Activated CD8-positive, alpha-beta memory T cell treated with anti-CD3 and anti-CD28 coated beads, Interleukin-2, amount 50 U/mL, for 4 hours (primary cell): ENCODE results near the gene PDIK1L.
A peak's percentile ranks its signal among the peaks of the same experiment; 100 is the strongest.

Experiments used
- DNase-seq: peaks from one replicate; pipeline ENCODE4 v3.0.0-alpha.2; 2020

Gene PDIK1L

GRCh38 chr1:26124418-26125331 lies 13.1 kb downstream of the PDIK1L start:
- no peak for DNase-seq

GRCh38 chr1:26125382-26125781 lies 13.8 kb downstream of the PDIK1L start:
- DNase-seq, result no peak

- no peak for DNase-seq
Measured at GRCh38 chr1:26125946-26126320, 14.3 kb downstream of the PDIK1L start.

DNA sequence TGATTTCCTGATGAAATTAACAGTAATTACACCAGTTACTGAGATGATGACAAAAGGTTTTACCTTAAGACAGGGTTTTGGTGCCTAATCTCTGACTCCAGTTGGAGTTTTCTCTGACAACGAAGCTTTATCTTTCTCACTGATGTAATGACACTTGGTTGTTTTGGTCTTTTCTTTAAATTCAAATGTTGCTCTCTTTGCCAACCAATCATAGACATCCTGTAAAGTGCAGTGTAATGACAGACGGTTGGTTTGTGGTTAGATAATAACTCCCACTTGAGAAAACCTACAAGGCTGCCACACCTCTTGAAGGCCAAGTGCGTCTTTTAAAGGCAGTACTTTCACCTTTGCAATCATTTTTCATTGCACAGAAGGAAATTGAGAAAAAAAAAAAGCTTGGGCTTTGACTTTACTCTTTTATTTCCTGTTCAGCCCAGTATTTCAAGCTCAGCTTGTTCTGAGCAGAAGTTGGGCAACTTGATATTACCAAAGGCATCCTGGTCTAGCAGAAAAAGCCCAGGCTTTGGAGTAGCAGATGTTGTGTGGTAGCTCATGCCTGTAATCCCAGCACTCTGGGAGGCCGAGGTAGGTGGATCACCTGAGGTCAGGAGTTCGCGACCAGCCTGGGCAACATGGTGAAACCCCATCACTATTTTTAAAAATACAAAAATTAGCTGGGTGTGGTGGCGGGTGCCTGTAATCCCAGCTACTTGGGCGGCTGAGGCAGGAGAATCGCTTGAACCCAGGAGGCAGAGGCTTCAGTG lies 14.9 kb downstream of the PDIK1L start:
- DNase-seq, result peak; percentile 28

GRCh38 chr1:26127235-26128163 lies 15.9 kb downstream of the PDIK1L start:
- no peak for DNase-seq

GRCh38 chr1:26129778-26130177 lies 18.2 kb downstream of the PDIK1L start:
- DNase-seq, result no peak

- DNase-seq, result no peak
Measured at GRCh38 chr1:26130695-26131094, 19.1 kb downstream of the PDIK1L start.

DNA sequence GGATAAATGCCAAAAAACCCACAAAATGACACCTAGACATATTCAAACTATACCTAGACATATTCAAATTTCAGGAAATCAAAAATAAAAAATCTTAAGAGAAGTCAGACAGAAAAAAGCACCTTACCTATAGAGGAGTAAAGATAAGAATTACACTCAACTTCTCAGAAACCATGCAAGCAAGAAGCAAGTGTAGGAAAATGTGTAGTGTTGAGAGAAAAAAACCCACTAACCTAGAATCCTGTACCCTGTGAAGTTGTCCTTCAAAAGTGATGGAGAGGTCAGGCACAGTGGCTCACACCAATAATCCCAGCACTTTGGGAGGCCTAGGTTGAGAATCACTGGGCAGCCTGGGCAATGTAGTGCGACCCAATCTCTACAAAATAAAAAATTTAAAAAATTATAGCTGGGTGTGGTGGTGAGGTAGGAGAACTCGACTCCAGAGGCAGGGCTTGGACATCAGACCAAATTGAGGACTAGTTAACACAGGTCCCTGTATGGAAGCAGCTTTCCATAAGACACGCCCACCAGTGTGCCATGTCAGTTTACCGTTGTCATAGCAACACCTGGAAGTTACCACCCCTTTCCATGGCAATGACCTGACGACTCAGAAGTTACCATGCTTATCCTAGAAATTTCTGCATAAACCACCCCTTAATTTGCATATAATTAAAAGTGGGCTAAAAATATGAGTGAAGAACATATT lies 20.7 kb downstream of the PDIK1L start:
- DNase-seq, result no peak

- DNase-seq, result no peak
Measured at GRCh38 chr1:26132834-26133167, 21.2 kb downstream of the PDIK1L start.

GRCh38 chr1:26134466-26134865 lies 22.8 kb downstream of the PDIK1L start:
- DNase-seq, result no peak

DNA sequence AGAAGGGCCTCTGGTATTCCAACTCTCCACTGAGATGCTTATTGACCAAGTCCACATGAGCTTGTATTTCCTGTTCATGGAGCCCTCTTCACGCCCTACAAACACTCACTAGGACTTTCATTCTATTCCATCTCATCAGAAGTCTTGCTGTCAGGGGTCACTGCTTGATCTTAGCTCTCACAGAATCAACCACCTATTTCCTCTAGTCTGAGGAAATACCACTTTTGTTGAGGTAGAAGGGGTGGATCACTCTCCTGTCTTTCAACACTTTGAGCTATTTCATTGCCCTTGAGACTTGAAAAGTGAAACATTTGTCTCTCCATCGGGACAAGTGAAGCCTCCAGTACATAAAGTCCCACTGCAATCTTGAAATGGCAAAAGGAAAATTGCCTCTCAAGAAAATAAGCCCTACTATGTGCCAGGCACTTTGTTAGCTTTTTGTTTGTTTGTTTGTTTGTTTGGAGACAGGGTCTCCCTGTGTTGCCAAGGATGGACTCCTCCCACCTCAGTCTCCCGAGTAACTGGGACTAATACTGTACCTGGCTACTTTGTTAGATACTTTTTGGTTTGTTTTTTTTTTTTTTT lies 27.4 kb downstream of the PDIK1L start:
- no peak for DNase-seq

GRCh38 chr1:26142159-26142558 lies 30.5 kb downstream of the PDIK1L start:
- no peak for DNase-seq

GRCh38 chr1:26145041-26145959 lies 33.7 kb downstream of the PDIK1L start:
- DNase-seq, result peak; percentile 83

- no peak for DNase-seq
Measured at GRCh38 chr1:26145960-26146294, 34.3 kb downstream of the PDIK1L start.

DNA sequence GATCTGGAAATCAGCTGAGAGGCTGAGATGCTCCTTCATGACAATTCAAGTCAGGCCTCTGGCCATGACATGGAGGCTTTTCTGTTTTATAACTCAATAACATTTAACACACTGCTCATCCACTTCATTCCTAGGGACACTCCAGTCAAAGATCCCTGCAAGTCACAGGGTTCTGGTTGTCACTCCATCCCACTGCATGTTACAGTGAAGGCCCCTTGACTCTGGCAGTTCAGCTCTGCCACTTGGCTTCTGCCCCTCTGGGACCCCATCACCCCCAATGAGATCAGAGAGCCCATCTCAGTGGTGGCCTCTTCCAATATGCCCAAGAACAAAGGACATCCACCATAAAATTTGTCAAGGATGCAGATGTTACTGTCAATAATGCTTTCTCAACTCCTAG lies 37.3 kb downstream of the PDIK1L start:
- DNase-seq, result no peak

DNA sequence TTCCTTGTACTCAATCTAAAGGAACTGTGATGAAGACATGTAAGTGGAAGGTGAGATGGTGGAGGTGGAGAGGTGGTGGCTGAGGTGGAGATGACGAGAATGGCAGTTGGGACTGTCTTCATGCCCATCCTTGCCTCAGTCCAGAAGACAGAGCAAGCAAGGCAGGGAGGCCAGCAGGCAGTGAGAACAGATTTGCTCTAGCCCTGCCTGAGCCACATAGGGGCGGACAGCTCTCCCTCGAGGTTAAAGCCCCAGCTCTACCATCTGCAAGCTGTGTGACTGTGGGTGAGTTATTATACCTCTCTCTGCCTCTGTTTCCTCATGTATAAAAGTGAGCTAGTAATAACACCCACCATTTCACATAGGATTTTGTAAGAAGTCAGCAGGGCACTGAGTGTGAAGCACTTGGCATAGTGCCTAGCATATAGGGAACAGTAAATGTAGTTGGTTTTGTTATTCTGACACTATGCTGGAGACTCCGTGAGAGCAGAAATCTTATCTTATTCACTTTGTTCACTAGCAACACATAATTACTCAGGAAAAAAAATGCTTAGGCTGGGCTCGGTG lies 42.4 kb downstream of the PDIK1L start:
- DNase-seq, result no peak

DNA sequence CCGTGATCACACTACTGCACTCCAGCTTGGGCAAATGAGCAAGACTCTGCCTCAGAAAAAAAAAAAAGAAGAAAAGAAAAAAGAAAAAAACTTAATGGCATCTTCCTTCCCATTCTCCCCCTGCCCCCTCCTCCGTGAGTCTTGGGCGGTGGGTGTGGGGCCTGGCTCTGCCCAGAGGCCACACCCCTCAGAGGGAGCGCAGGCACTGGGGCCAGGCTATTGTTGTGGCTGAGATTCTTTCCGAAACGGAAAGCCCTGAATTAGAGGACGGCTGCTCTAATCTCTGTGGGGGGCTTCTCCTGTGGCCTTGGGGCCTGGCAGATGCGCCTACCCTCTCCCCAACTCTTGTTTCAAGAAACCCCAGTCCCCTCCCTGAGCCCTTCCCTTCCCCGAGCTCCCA lies 43.1 kb downstream of the PDIK1L start:
- DNase-seq, result no peak

GRCh38 chr1:26155370-26156284 lies 44.0 kb downstream of the PDIK1L start:
- DNase-seq, result no peak

- DNase-seq, result no peak
Measured at GRCh38 chr1:26156285-26157038, 44.8 kb downstream of the PDIK1L start.
